ENCODE data around the gene ANKRD40. TPM values are rescaled to one million over a fixed set of nuclear protein-coding genes. Genes with fewer than 3 reads are reported as not detected.
A peak's percentile ranks its signal among the peaks of the same experiment; 100 is the strongest.

Gene ANKRD40
- total RNA-seq, 4 donors from 2014 or later, result 18.2 to 24.7 (median 21.4) TPM

DNA sequence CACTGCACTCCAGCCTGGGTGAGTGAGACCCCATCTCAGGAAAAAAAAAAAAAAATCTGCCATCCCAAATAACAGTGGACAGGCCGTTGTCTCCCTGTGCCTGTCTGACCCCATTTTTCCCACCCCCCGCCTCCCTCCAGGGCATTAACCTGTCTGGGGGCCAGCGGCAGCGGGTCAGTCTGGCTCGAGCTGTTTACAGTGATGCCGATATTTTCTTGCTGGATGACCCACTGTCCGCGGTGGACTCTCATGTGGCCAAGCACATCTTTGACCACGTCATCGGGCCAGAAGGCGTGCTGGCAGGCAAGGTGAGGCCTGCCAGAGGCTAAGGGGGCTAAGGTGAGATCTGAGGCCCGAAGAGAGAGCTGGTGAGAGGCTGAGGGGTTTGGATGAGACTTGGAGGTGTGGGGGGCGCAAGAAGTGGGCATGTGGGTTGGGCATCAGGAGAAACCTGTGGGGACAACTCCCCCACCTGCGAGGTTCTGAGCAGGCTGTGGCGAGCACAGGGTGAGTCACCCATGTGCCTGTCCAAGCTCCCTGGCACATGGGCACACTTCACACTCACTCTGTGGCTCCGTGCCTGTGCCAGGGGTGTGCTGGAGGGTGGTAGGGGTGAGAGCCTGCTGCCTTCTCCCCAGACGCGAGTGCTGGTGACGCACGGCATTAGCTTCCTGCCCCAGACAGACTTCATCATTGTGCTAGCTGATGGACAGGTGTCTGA, 34.7 kb downstream of the ANKRD40 start:
- no peaks in the 10 kb centered on the region for H3K27me3 ChIP-seq
- no peaks in the 10 kb centered on the region for H3K9me3 ChIP-seq
- peaks cover 0 to 19% (median 0%) of the 10 kb centered on the region in 3 donors for H3K36me3 ChIP-seq
- H3K4me3 ChIP-seq, result no peak overlapping the region
- no peak for DNase-seq
- no peak for TF ChIP-seq POLR2A (IDR thresholded peaks at IDR 0.05)
- TF ChIP-seq, protein P1, sequence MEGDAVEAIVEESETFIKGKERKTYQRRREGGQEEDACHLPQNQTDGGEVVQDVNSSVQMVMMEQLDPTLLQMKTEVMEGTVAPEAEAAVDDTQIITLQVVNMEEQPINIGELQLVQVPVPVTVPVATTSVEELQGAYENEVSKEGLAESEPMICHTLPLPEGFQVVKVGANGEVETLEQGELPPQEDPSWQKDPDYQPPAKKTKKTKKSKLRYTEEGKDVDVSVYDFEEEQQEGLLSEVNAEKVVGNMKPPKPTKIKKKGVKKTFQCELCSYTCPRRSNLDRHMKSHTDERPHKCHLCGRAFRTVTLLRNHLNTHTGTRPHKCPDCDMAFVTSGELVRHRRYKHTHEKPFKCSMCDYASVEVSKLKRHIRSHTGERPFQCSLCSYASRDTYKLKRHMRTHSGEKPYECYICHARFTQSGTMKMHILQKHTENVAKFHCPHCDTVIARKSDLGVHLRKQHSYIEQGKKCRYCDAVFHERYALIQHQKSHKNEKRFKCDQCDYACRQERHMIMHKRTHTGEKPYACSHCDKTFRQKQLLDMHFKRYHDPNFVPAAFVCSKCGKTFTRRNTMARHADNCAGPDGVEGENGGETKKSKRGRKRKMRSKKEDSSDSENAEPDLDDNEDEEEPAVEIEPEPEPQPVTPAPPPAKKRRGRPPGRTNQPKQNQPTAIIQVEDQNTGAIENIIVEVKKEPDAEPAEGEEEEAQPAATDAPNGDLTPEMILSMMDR (IDR thresholded peaks at IDR 0.05), result no peak
- no peak overlapping the region for H3K27ac ChIP-seq
- H3K4me1 ChIP-seq, result peaks cover 0 to 12% (median 0%) of the 10 kb centered on the region in 4 donors

DNA sequence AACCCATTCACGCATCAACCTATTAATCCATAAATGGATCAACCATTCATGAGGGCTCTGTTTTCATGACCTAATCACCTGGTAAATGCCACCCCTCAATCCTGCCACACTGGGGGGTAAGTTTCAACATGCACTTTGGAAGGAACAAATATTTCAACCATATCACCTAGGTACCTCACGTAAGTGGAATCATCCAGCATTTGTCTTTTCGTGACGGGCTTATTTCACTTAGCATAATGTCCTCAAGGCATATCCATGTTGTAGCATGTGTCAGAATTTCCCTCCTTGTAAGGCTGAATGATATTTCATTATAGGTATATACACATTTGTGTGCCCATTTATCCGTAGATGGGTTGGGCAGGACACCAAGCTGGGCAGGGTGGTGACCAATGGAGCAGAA, 35.6 kb downstream of the ANKRD40 start:
- no peaks in the 10 kb centered on the region for H3K9me3 ChIP-seq
- no peaks in the 10 kb centered on the region for H3K27me3 ChIP-seq
- DNase-seq, result no peak
- no peak overlapping the region for H3K4me3 ChIP-seq
- no peak overlapping the region for H3K27ac ChIP-seq
- peaks cover 0 to 15% (median 0%) of the 10 kb centered on the region in 3 donors for H3K36me3 ChIP-seq
- TF ChIP-seq, protein P1 (IDR thresholded peaks at IDR 0.05), result no peak
- no peak for TF ChIP-seq POLR2A (IDR thresholded peaks at IDR 0.05)
- peaks cover 0 to 18% (median 0%) of the 10 kb centered on the region in 4 donors for H3K4me1 ChIP-seq

DNA sequence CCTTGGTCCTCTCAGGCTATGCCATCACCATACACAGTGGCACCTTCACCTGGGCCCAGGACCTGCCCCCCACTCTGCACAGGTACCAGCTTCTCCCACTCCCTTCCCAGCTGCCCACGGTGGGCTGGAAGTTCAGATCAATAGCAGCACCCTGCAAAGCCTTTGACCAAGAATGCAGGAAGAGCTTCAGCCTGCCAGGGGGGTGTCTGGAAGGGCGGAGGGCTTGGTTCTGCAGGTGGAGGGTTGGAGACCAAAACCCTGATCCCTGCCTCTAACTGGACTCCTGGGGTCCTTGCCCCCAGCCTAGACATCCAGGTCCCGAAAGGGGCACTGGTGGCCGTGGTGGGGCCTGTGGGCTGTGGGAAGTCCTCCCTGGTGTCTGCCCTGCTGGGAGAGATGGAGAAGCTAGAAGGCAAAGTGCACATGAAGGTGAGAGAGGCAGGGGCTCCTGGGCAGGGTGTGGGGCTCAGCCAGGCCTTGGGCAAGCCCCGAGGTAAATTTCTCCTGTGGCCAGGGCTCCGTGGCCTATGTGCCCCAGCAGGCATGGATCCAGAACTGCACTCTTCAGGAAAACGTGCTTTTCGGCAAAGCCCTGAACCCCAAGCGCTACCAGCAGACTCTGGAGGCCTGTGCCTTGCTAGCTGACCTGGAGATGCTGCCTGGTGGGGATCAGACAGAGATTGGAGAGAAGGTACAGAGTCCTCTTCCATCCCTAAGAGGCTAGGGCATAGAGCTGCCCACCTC, 38.7 kb downstream of the ANKRD40 start:
- Histone ChIP-seq H3K27ac (no peak overlapping the region), H3K9me3 (no peaks in the 10 kb centered on the region), H3K36me3 (peaks cover 0 to 15% (median 0%) of the 10 kb centered on the region in 3 donors), H3K27me3 (no peaks in the 10 kb centered on the region), H3K4me1 (peaks cover 0 to 15% (median 0%) of the 10 kb centered on the region in 4 donors), H3K4me3 (no peak overlapping the region)
- TF ChIP-seq, protein P1 (IDR thresholded peaks at IDR 0.05), result no peak
- TF ChIP-seq POLR2A (IDR thresholded peaks at IDR 0.05), result no peak
- no peak for DNase-seq

DNA sequence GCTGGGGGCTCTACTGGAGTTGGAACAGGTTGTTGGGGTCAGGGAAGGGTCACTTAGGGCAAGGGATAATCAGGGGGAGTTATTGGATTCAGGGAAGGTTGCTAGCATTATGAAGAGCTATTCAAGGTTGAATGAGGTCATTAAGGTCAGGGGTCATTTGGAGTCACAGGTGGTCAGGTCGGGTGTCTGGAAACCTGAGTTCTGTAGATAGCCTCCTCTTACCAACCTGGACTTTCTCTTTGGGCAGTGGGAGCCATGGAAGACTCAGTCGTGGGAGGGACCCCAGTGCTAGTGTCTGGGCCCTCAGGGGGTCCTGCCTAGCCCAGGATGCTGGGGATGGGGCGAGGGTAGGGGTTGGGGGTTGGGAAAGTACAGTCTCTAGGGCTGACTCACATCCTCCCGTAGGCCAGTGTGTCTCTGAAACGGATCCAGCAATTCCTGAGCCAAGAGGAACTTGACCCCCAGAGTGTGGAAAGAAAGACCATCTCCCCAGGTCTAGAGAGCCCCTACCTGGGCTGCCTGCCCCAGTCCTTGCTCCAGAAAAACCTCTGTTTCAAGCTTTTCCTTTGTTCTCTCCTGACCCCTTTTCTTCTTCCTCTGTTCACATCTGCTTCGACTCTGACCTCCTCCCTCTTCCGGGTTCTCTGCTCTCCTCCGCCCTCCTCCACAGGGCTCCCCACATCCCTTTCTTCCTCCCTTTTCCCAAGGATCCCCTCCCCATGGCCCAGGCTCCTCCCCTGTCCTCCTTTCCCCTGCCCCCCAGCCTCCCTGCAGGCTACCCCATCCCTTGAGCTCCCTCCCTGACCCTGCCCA, 39.5 kb downstream of the ANKRD40 start:
- H3K36me3 ChIP-seq, result peaks cover 0 to 15% (median 0%) of the 10 kb centered on the region in 3 donors
- H3K27ac ChIP-seq, result peak overlapping the region in 1 of 4 donors; percentile 12
- peaks cover 0 to 23% (median 0%) of the 10 kb centered on the region in 4 donors for H3K4me1 ChIP-seq
- no peak for TF ChIP-seq POLR2A (IDR thresholded peaks at IDR 0.05)
- TF ChIP-seq, protein P1 (IDR thresholded peaks at IDR 0.05), result no peak
- H3K27me3 ChIP-seq, result no peaks in the 10 kb centered on the region
- no peaks in the 10 kb centered on the region for H3K9me3 ChIP-seq
- no peak overlapping the region for H3K4me3 ChIP-seq
- DNase-seq, result no peak

DNA sequence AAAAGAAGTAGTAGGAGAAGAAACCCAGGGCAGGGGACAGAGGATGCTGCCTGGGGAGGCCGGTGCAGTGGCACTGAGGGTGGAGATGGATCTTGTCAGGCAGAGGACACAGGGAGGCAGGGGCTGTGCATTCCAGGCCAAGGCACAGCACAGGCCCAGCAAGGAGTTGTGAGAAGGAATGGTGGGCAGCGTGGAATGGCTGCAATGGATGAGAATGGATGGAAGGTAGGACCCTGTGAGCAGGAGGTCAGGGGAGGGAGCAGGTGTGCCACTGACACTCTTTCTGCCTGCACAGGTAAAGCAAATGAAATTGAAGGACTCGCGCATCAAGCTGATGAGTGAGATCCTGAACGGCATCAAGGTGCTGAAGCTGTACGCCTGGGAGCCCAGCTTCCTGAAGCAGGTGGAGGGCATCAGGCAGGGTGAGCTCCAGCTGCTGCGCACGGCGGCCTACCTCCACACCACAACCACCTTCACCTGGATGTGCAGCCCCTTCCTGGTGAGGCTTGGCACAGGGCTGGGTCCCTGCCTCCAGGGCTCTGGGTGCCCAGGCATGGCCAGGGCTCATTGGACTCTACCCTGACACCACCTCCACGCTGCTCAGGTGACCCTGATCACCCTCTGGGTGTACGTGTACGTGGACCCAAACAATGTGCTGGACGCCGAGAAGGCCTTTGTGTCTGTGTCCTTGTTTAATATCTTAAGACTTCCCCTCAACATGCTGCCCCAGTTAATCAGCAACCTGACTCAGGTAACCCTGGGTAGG, 40.3 kb downstream of the ANKRD40 start:
- peak overlapping the region in 1 of 4 donors; percentile 12 for H3K27ac ChIP-seq

More for the DNA sequence above, 40.3 kb downstream of the ANKRD40 start:
- Histone ChIP-seq H3K27me3 (no peaks in the 10 kb centered on the region), H3K36me3 (peaks cover 0 to 9% (median 0%) of the 10 kb centered on the region in 3 donors), H3K9me3 (no peaks in the 10 kb centered on the region), H3K4me1 (peaks cover 0 to 24% (median 0%) of the 10 kb centered on the region in 4 donors), H3K4me3 (no peak overlapping the region)
- DNase-seq, result peak in 1 of 3 donors; percentile 37
- TF ChIP-seq, protein P1 (IDR thresholded peaks at IDR 0.05), result no peak
- TF ChIP-seq POLR2A (IDR thresholded peaks at IDR 0.05), result no peak

Measured in Peyer's patch (tissue), 4 donors.